Measurements from ENCODE around the gene PTGR3.

PTGR3 gene

DNA sequence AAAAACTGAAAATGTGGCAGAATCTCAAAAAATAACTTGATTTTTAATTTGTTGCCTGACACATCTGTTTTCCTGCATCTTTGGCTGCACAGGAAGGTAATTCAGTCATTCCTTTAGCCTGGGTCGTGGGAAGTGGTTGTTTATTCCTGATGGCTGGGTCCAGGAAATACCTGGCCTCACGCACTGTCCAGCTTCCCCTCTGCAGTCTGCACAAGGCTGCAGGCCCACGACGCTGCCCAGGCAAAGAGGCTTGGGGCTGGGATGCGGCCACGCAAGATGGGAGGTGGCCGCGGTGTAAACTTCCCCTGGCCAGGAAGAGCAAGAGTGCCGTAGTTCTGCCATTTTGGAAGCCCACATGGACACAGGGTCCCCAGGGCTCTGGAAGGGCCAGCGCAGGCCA is 29.8 kb upstream of the PTGR3 start:
- DNase-seq (ENCODE audit: extremely low spot score) = no peak
- TF ChIP-seq, protein P1, sequence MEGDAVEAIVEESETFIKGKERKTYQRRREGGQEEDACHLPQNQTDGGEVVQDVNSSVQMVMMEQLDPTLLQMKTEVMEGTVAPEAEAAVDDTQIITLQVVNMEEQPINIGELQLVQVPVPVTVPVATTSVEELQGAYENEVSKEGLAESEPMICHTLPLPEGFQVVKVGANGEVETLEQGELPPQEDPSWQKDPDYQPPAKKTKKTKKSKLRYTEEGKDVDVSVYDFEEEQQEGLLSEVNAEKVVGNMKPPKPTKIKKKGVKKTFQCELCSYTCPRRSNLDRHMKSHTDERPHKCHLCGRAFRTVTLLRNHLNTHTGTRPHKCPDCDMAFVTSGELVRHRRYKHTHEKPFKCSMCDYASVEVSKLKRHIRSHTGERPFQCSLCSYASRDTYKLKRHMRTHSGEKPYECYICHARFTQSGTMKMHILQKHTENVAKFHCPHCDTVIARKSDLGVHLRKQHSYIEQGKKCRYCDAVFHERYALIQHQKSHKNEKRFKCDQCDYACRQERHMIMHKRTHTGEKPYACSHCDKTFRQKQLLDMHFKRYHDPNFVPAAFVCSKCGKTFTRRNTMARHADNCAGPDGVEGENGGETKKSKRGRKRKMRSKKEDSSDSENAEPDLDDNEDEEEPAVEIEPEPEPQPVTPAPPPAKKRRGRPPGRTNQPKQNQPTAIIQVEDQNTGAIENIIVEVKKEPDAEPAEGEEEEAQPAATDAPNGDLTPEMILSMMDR (IDR thresholded peaks at IDR 0.05; ENCODE audit: control extremely low read depth, extremely low read depth, low read depth, missing control alignments) = no peak
- POLR2A ChIA-PET = no interaction called here
- CTCF ChIA-PET = interaction anchor here (1.2 kb wide), 1 partner anchor 48 kb away, joined by 3 read pairs; no protein-coding TSS in a partner anchor

DNA sequence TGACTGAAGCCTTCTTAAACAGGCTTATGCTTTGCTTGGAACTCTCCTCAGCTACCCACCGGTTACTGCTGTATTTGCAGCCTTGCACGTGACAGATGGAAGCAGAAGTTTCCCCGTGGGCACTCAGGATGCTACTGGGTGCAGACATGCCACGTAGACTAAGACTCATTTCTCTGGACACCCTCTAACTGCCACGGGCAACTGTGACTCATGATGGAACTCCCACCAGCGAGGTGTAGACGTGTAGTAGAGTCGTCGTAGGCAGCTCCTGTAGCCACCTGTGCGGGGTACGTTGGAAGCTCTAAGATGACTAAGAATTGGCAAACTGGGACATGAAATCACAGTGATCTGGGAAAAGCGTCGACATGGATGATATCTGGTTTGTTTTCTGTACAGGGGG is 29.2 kb upstream of the PTGR3 start:
- DNase-seq (ENCODE audit: extremely low spot score) = no peak
- TF ChIP-seq, protein P1 (IDR thresholded peaks at IDR 0.05; ENCODE audit: control extremely low read depth, extremely low read depth, low read depth, missing control alignments) = no peak
- ChIA-PET POLR2A (no interaction called here), CTCF (interaction anchor here (1.2 kb wide), 1 partner anchor 47 kb away, joined by 3 read pairs; no protein-coding TSS in a partner anchor)

DNA sequence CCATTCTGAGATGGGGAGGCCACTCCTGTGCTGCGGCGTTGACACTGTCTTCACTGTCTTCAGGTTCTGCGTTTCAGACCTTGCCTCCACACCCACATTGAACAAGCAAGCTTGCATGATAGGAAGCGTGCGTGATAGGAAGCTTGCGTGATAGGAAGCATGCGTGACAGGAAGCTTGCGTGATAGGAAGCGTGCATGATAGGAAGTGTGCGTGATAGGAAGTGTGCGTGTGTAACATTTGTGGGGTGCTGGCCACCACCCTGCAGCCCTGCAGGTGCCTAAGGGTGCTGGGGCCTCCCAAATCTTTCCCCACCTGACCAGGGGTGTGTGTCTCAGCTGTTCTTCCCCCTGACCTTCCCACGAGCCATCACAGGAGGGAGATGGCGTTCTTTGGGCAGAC is 27.0 kb upstream of the PTGR3 start:
- DNase-seq (ENCODE audit: extremely low spot score) = no peak
- ChIA-PET CTCF (interaction anchor here (1.3 kb wide), 1 partner anchor 10 kb away, joined by 4 read pairs; no protein-coding TSS in a partner anchor), POLR2A (no interaction called here)
- TF ChIP-seq, protein P1 (IDR thresholded peaks at IDR 0.05; ENCODE audit: control extremely low read depth, extremely low read depth, low read depth, missing control alignments) = no peak

DNA sequence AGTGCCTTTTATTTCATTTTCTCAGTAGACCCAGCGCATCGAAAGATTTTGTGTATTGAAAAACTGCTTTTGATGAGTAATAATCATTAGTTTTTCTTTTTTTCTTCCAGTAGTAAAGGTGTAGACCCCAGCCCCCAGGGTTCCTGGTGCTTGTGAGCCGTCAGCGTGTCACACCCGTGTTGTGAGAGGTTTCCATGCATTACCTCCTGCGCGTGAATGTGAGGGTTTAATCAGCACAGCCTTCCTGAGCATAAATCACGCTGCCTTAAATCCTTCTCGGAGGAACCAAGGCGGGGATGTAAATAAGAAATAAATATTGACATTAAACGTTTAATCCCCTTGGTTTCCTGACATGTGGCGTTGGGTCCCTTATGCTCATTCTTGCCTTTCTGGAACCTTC is 26.0 kb upstream of the PTGR3 start:
- TF ChIP-seq, protein P1 (IDR thresholded peaks at IDR 0.05; ENCODE audit: control extremely low read depth, extremely low read depth, low read depth, missing control alignments) = no peak
- ChIA-PET POLR2A (no interaction called here), CTCF (interaction anchor here (1.3 kb wide), 1 partner anchor 9 kb away, joined by 4 read pairs; no protein-coding TSS in a partner anchor)
- DNase-seq (ENCODE audit: extremely low spot score) = no peak

DNA sequence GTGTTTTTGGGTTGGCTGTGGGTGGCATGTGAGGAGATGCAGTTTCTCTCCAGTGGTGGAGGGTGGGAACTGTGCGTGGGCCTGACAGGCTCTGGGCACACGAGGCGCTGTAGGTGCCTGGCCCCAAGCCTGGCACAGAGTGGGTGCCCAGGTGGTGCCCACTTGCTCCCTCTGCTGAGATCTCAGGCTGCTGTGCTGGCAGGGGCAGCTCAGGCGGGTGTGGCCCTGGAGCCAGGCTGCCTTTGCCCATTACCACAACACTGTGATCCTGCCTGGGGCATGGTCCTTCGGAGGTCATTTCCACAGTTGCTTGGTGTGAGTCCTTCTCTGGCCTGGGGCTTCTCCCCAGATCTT is 22.1 kb upstream of the PTGR3 start:
- DNase-seq (ENCODE audit: extremely low spot score) = no peak
- TF ChIP-seq, protein P1 (IDR thresholded peaks at IDR 0.05; ENCODE audit: control extremely low read depth, extremely low read depth, low read depth, missing control alignments) = no peak
- POLR2A ChIA-PET = no interaction called here
- CTCF ChIA-PET = no interaction called here

DNA sequence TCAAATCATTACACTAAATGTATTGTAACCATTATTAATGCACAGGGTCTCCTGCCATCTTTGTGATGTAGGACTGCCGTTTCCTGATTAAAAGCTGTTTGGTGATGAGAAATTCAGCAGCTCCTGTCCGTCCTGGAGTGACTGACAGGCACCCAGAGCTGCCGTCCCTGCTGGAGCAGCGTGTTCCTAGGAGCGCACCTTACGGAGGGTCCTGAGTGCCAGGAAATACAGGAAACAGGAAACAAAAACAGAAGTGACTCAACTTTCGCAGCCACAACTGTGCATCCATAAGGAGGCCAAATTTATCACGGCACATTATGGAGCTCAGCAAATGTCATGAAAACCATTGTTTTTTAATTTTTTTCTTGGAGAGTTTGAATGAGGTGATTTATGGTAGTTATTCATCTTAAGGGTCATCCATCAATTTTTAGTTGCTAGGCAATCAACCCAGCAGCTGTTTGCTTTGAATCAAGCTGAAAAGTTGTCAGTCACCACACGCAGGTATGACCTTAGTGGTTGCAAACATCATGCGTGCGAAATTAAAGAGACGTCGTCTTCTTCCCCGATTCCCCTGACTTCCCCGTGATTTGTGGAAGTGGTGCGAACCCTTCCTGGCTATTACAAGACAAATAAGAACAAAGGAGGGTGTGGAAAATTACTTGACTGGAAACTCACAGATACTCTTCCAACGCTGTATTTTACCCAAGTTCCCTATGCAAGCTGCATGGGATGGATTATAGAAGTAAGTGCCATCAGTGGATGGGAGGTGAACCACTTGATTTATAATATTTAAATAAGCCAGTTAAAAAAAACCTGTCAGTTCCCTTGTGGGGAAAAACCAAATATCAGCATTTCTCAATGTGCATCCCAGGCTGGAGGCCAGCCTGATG is 21.5 kb upstream of the PTGR3 start:
- CTCF ChIA-PET = interaction anchor here (0.9 to 1.3 kb wide), 2 partner anchors 10 to 30 kb away, joined by 3 to 4 read pairs; no protein-coding TSS in a partner anchor
- POLR2A ChIA-PET = no interaction called here
- TF ChIP-seq, protein P1 (IDR thresholded peaks at IDR 0.05; ENCODE audit: control extremely low read depth, extremely low read depth, low read depth, missing control alignments) = no peak
- DNase-seq (ENCODE audit: extremely low spot score) = no peak

Data from GM10248 (cell line).